Measurements from ENCODE around the gene LGALS12. TPM values are rescaled to one million over a fixed set of nuclear protein-coding genes. Genes with fewer than 3 reads are reported as not detected.

LGALS12 gene
- total and polyA plus RNA-seq, 2 of the 13 experiments (the other 11 are each of a cell fraction or from before 2014, with no cell fraction given) = not detected

GRCh38 chr11:63493127-63493526 lies 12.8 kb upstream of the LGALS12 start (continued):
- no peak for TF ChIP-seq ATF5 (CRISPR knock-in tag; IDR thresholded peaks at IDR 0.05; ENCODE audit: low read depth)
- no peak for TF ChIP-seq MAFF (IDR thresholded peaks at IDR 0.05; ENCODE audit: low read depth, low read length)
- no peak for TF ChIP-seq PRDM4 (CRISPR knock-in tag; IDR thresholded peaks at IDR 0.05; ENCODE audit: borderline replicate concordance)
- TF ChIP-seq HOXA5 (CRISPR knock-in tag; IDR thresholded peaks at IDR 0.05) = no peak
- no peak for TF ChIP-seq DR1 (CRISPR knock-in tag; IDR thresholded peaks at IDR 0.05)

- DNase-seq (ENCODE audit: low spot score) (no peak), FAIRE-seq (no peak), ATAC-seq (no peak)
- in situ Hi-C loops (cut with HindIII; ENCODE audit: extremely low pct_ligation_motif_present, low pct_unique_long_range_greater_than_20kb) = loop anchor here (25.0 kb wide), 1 partner anchor 242 kb away; no protein-coding TSS in a partner anchor
- H3K79me2 ChIP-seq (ENCODE audit: insufficient read depth, low read length) = no peaks in the 10 kb centered on the region
- no peak overlapping the region for H2AFZ ChIP-seq (ENCODE audit: low read length)
- peaks cover 17% of the 10 kb centered on the region for H3K4me1 ChIP-seq (ENCODE audit: insufficient read depth, low read length)
- no peak overlapping the region for H3K9ac ChIP-seq (ENCODE audit: insufficient read depth, low read depth, low read length)
- POLR2A ChIA-PET = no interaction called here
- no peak overlapping the region for H3K4me3 ChIP-seq (replicated peaks in 1 of 3; ENCODE audit: insufficient read depth in 1 of 3, low read depth in 2 of 3, low read length in 3 of 3)
- peaks cover 4% of the 10 kb centered on the region; the same call in 1 of the 2 replicates for H3K9me3 ChIP-seq (ENCODE audit: low read length)
- no peak overlapping the region for H3K4me2 ChIP-seq (ENCODE audit: low read depth, low read length)
- no TSS peak for BruUV-seq (replicated peaks)
- H3K27ac ChIP-seq (ENCODE audit: extremely low read length, insufficient read depth, low read length) = no peak overlapping the region
- WGBS (ENCODE audit: low lambda C conversion rate) = 28% methylated on average over 6 of the region's 6 CpGs
- CTCF ChIA-PET (ENCODE audit: low intra/inter-chr PET ratio, low total read pairs) = no interaction called here
- H3K27me3 ChIP-seq (ENCODE audit: control insufficient read depth in 1 of 2, insufficient read depth in 2 of 2, low read length in 2 of 2) = peaks cover 0 to 14% of the 10 kb centered on the region in 2 experiments; a peak in 3 of 5 replicates
- intact Hi-C loops (cut with micrococcal nuclease; ENCODE audit: unreplicated experiment) = no loop called here
- H3K36me3 ChIP-seq (replicated peaks in 1 of 2; ENCODE audit: control insufficient read depth in 1 of 2, insufficient read depth in 2 of 2, low read length in 2 of 2) = no peaks in the 10 kb centered on the region
- H4K20me1 ChIP-seq (ENCODE audit: insufficient read depth, low read length) = no peaks in the 10 kb centered on the region
- TF ChIP-seq TP53 (CRISPR knock-in tag; conservative IDR thresholded peaks at IDR 0.05) (no peak), NR1H2 (CRISPR knock-in tag; IDR thresholded peaks at IDR 0.05; ENCODE audit: borderline replicate concordance, low read depth) (no peak), RBM39 (IDR thresholded peaks at IDR 0.05; ENCODE audit: low read depth, low read length, poor library complexity, severe bottlenecking) (no peak), ZSCAN9 (CRISPR knock-in tag; IDR thresholded peaks at IDR 0.05; ENCODE audit: borderline replicate concordance) (no peak), ZXDC (CRISPR knock-in tag; IDR thresholded peaks at IDR 0.05) (no peak), WIZ (CRISPR knock-in tag; IDR thresholded peaks at IDR 0.05) (no peak), ZNF724P (CRISPR knock-in tag; IDR thresholded peaks at IDR 0.05; ENCODE audit: borderline replicate concordance) (no peak), RCOR2 (CRISPR knock-in tag; IDR thresholded peaks at IDR 0.05) (no peak), TEF (CRISPR knock-in tag; IDR thresholded peaks at IDR 0.05) (no peak), ZNF749 (CRISPR knock-in tag; IDR thresholded peaks at IDR 0.05; ENCODE audit: borderline replicate concordance) (no peak), ZNF234 (CRISPR knock-in tag; conservative IDR thresholded peaks at IDR 0.05) (no peak), TCF7L2 (IDR thresholded peaks at IDR 0.05; ENCODE audit: low read depth, low read length) (no peak), KLF15 (CRISPR knock-in tag; IDR thresholded peaks at IDR 0.05; ENCODE audit: borderline replicate concordance) (no peak)
Observed at GRCh38 chr11:63494975-63495374, 10.9 kb upstream of the LGALS12 start.
